K562 (cell line): ENCODE measurements around the gene KATNB1. TPM values are rescaled to one million over a fixed set of nuclear protein-coding genes. Genes with fewer than 3 reads are reported as not detected.

Experiments
- CEBPB ChIP-seq: fragments of 450-650 bp; IDR thresholded peaks from 2 replicates; pipeline ENCODE4 v1.6.1; 2016; ENCODE audit warnings: missing genetic modification characterization, missing compliant biosample characterization
- ESRRA ChIP-seq: fragments of 450-650 bp; IDR thresholded peaks from 2 replicates; pipeline ENCODE4 v1.6.1; 2014; ENCODE audit warnings: low read depth, mild to moderate bottlenecking, moderate library complexity, borderline replicate concordance
- ETS1 ChIP-seq: conservative IDR thresholded peaks from 2 replicates; pipeline ENCODE4 v1.6.1; 2011; ENCODE audit warnings: low read depth, mild to moderate bottlenecking, low read length; ENCODE audit not compliant: control insufficient read depth
- FOXJ2 ChIP-seq: fragments of 200-800 bp; sonication (Bioruptor generic); IDR thresholded peaks from 2 replicates; pipeline ENCODE4 v1.6.1; 2016; ENCODE audit warnings: missing genetic modification characterization, missing compliant biosample characterization
- FOXK2 ChIP-seq, 2 experiments: fragments of 450-650 bp; IDR thresholded peaks in 1 of 2; conservative IDR thresholded peaks in 1 of 2; 2 replicates each; pipeline ENCODE4 v1.6.1; 2016; ENCODE audit warnings: low read depth in 2 of 2, mild to moderate bottlenecking in 1 of 2
- KAT7 ChIP-seq: sonication (generic); formaldehyde crosslinking; IDR thresholded peaks from 2 replicates; pipeline ENCODE4 v1.8.0; 2022; ENCODE audit warnings: missing genetic modification reagents, mild to moderate bottlenecking, borderline replicate concordance
- MECOM ChIP-seq: fragments of 250-450 bp; sonication (Bioruptor Pico); IDR thresholded peaks from 2 replicates; pipeline ENCODE4 v1.8.0; 2022; ENCODE audit warnings: inconsistent platforms
- NKRF ChIP-seq: fragments of 450-650 bp; IDR thresholded peaks from 2 replicates; pipeline ENCODE4 v1.6.1; 2016; ENCODE audit warnings: borderline replicate concordance
- PRDM10 ChIP-seq: fragments of 450-650 bp; IDR thresholded peaks from 2 replicates; pipeline ENCODE4 v1.6.1; 2018; ENCODE audit not compliant: partially characterized antibody
- SMARCA4 ChIP-seq: fragments of 450-650 bp; IDR thresholded peaks from 2 replicates; pipeline ENCODE4 v1.6.1; 2016
- TBP ChIP-seq: optimal IDR thresholded peaks from 2 replicates; pipeline ENCODE3; 2011; ENCODE audit warnings: low read depth, low read length, improper control_type of control experiment
- TFAP4 ChIP-seq: sonication (generic); formaldehyde crosslinking; IDR thresholded peaks from 2 replicates; pipeline ENCODE4 v1.8.0; 2022; ENCODE audit warnings: missing genetic modification reagents, mild to moderate bottlenecking, moderate library complexity, borderline replicate concordance
- ZNF134 ChIP-seq: fragments of 250-450 bp; sonication (Bioruptor Pico); conservative IDR thresholded peaks from 2 replicates; pipeline ENCODE4 v1.4.0; 2020
- ZNF408 ChIP-seq: fragments of 250-450 bp; sonication (Bioruptor Pico); IDR thresholded peaks from 2 replicates; pipeline ENCODE4 v1.4.0; 2020; ENCODE audit warnings: low read depth, mild to moderate bottlenecking, moderate library complexity
- polyA plus RNA-seq, 8 experiments: library from polyadenylated mRNA; depleted of rRNA in 4 of 8; stranded (reverse) in 5 of 8; unstranded in 3 of 8; fragments of >200 nt; fragmentation: Nextera tagmentation in 2 of 8; fragmentation: Illumina TruSeq in 1 of 8; extraction: Ambion mirVana in 2 of 8; extraction: Trizol in 1 of 8; gene quantifications; 2 replicates each; pipeline versions ENCODE4 v1.2.1 to v1.2.3, GENCODE V29; 2011 to 2014; ENCODE audit warnings: inconsistent platforms in 1 of 8, missing spikeins in 1 of 8
- total RNA-seq, 7 experiments: library from RNA; depleted of rRNA in 6 of 7; stranded (reverse); fragments of >200 nt in 6 of 7; fragmentation: Illumina TruSeq in 2 of 7; extraction: Trizol in 2 of 7; gene quantifications; 2 replicates each; pipeline versions ENCODE4 v1.2.1 to v1.2.3, GENCODE V29; 2011 to 2021; ENCODE audit warnings: low replicate concordance in 1 of 7
- TF ChIP-seq, protein P1 (sequence below): IDR thresholded peaks from 2 replicates; pipeline ENCODE4 v1.6.1; 2011; ENCODE audit warnings: borderline replicate concordance, low read depth, mild to moderate bottlenecking, moderate library complexity, low read length; ENCODE audit not compliant: insufficient read depth, poor library complexity, severe bottlenecking

The KATNB1 gene
- total and polyA plus RNA-seq, 9 of the 15 experiments (the other 6 are each of a cell fraction or from before 2014, with no cell fraction given) = 1.2 to 52.6 (median 21.9) TPM

GRCh38 chr16:57694725-57695679 lies 40.6 kb upstream of the KATNB1 start, which contains the start of gene DRC7 (continued):
- TF ChIP-seq, protein P1, sequence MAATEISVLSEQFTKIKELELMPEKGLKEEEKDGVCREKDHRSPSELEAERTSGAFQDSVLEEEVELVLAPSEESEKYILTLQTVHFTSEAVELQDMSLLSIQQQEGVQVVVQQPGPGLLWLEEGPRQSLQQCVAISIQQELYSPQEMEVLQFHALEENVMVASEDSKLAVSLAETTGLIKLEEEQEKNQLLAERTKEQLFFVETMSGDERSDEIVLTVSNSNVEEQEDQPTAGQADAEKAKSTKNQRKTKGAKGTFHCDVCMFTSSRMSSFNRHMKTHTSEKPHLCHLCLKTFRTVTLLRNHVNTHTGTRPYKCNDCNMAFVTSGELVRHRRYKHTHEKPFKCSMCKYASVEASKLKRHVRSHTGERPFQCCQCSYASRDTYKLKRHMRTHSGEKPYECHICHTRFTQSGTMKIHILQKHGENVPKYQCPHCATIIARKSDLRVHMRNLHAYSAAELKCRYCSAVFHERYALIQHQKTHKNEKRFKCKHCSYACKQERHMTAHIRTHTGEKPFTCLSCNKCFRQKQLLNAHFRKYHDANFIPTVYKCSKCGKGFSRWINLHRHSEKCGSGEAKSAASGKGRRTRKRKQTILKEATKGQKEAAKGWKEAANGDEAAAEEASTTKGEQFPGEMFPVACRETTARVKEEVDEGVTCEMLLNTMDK = no peak
- TF ChIP-seq CEBPB = peak; percentile 34; the same call in 1 of the 2 replicates
- TF ChIP-seq KAT7 (CRISPR knock-in tag) = 0 out of 2 replicates have a peak, but pooled peaks have one; percentile 25
- TF ChIP-seq FOXJ2 (tag) = peak; percentile 96
- peak; percentile 18 for TF ChIP-seq TBP
- TF ChIP-seq ETS1 = no peak
- peak; percentile 78 to 80 for TF ChIP-seq FOXK2 (conservative IDR thresholded peaks at IDR 0.05 in 1 of 2, IDR thresholded peaks at IDR 0.05 in 1 of 2; ENCODE audit: low read depth in 2 of 2)
- TF ChIP-seq ZNF134 (CRISPR knock-in tag) = no peak
- 0 out of 2 replicates have a peak, but pooled peaks have one; percentile 11 for TF ChIP-seq ESRRA
- peak; percentile 34; the same call in 1 of the 2 replicates for TF ChIP-seq TFAP4
- TF ChIP-seq SMARCA4 = peak; percentile 58; the same call in 1 of the 2 replicates
- no peak for TF ChIP-seq MECOM (CRISPR knock-in tag)
- peak; percentile 65; the same call in 1 of the 2 replicates for TF ChIP-seq NKRF
- peak; percentile 74 for TF ChIP-seq PRDM10
- TF ChIP-seq ZNF408 (CRISPR knock-in tag) = no peak
